C4-2B (cell line): Measurements from ENCODE around the gene ACER3.

ENCODE experiments used
- H3K27ac ChIP-seq: fragments of 450-650 bp; 2 replicates; pipeline ENCODE4 v1.5.1; 2017
- CTCF ChIP-seq: fragments of 450-650 bp; conservative IDR thresholded peaks from 2 replicates; pipeline ENCODE4 v1.5.1; 2017; ENCODE audit warnings: mild to moderate bottlenecking
- ZFX ChIP-seq: fragments of 450-650 bp; IDR thresholded peaks from 2 replicates; pipeline ENCODE4 v1.6.1; 2017

The ACER3 gene

GRCh38 chr11:76974179-76974891, 113.6 kb downstream of the ACER3 start:
- TF ChIP-seq CTCF (no peak), ZFX (no peak)
- H3K27ac ChIP-seq: no peak overlapping the region

GRCh38 chr11:76975513-76975912, 114.8 kb downstream of the ACER3 start:
- TF ChIP-seq CTCF (no peak), ZFX (no peak)
- no peak overlapping the region for H3K27ac ChIP-seq

- no peak for TF ChIP-seq CTCF
- TF ChIP-seq ZFX: no peak
- no peak overlapping the region for H3K27ac ChIP-seq
These were observed 117.1 kb downstream of the ACER3 start for GRCh38 chr11:76977791-76978190.

- TF ChIP-seq ZFX (no peak), CTCF (no peak)
- H3K27ac ChIP-seq: no peak overlapping the region
These were observed 117.5 kb downstream of the ACER3 start for GRCh38 chr11:76978239-76978638.

GRCh38 chr11:76978818-76979217, 118.1 kb downstream of the ACER3 start:
- TF ChIP-seq CTCF: no peak
- TF ChIP-seq ZFX: no peak

GRCh38 chr11:76980196-76980595, 119.5 kb downstream of the ACER3 start:
- no peak overlapping the region for H3K27ac ChIP-seq
- no peak for TF ChIP-seq CTCF
- TF ChIP-seq ZFX: no peak

More at GRCh38 chr11:76978818-76979217, 118.1 kb downstream of the ACER3 start:
- H3K27ac ChIP-seq: no peak overlapping the region

- no peak for TF ChIP-seq ZFX
- no peak for TF ChIP-seq CTCF
- peak overlapping the region; percentile 48 for H3K27ac ChIP-seq
These were observed 124.0 kb downstream of the ACER3 start for GRCh38 chr11:76984743-76985142.
